ENCODE measurements around the gene GBA3. TPM values are rescaled to one million over a fixed set of nuclear protein-coding genes. Genes with fewer than 3 reads are reported as not detected.

The GBA3 gene
- total RNA-seq, 3 donors from 2014 or later (not counting 1 experiment from before 2014, with no cell fraction given), result not detected

DNA sequence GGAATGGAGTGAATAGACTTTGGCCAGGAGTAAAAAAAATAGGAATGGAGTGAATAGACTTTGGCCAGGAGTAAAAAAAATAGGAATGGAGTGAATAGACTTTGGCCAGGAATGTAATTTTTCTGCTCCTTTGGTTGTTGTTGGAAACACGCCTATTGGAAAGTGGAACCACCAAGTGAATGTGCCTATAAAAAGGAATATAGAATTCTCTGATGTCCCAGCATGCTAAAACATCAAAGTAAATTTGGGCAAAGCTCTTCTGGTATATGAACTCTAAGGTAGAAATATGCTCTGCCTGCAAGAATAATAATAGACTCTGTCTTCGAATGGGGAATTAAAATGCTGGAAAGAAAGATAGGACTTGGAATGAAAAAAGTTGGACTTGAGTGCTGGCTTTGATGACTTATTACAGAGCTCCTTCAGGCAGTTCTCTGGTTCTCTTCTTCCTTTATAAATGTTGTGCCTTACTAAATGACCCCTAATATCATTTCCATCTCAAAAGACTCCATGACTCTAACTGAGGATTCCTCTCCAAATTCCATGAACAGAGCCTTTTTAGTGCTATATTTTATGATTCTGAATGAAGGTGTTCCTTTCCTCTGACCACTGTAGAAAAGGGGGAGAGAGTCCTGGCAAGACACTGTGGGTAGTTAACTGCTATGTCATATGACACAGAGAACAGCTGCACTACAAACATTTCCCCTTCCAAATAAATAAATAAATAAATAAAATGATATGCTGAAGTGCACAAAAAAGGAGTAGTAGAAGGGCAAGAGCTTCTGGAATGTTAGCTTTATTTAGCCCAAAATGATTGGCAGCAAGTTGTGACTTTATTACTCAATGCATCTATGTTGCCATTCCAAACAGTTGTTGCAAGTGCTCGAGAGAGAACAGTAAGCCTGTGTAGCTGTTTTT is 13.5 kb upstream of the GBA3 start:
- peaks cover 0 to 8% of the 10 kb centered on the region in 2 donors for H3K4me1 Mint-ChIP-seq
- peaks cover 8 to 12% of the 10 kb centered on the region in 2 donors for H3K27me3 Mint-ChIP-seq (ENCODE audit: low read depth in 2 of 2)
- no peak for DNase-seq
- H3K27ac Mint-ChIP-seq, result no peak overlapping the region
- no peaks in the 10 kb centered on the region for H3K9me3 Mint-ChIP-seq
- H3K4me3 Mint-ChIP-seq, result no peak overlapping the region
- no peaks in the 10 kb centered on the region for H3K27me3 ChIP-seq (ENCODE audit: control insufficient read depth, insufficient read depth, low read length)
- H3K27ac ChIP-seq (ENCODE audit: low read length), result no peak overlapping the region
- TF ChIP-seq, protein P1, sequence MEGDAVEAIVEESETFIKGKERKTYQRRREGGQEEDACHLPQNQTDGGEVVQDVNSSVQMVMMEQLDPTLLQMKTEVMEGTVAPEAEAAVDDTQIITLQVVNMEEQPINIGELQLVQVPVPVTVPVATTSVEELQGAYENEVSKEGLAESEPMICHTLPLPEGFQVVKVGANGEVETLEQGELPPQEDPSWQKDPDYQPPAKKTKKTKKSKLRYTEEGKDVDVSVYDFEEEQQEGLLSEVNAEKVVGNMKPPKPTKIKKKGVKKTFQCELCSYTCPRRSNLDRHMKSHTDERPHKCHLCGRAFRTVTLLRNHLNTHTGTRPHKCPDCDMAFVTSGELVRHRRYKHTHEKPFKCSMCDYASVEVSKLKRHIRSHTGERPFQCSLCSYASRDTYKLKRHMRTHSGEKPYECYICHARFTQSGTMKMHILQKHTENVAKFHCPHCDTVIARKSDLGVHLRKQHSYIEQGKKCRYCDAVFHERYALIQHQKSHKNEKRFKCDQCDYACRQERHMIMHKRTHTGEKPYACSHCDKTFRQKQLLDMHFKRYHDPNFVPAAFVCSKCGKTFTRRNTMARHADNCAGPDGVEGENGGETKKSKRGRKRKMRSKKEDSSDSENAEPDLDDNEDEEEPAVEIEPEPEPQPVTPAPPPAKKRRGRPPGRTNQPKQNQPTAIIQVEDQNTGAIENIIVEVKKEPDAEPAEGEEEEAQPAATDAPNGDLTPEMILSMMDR (IDR thresholded peaks at IDR 0.05), result no peak
- 67% methylated on average over 3 of the region's 3 CpGs for WGBS (ENCODE audit: insufficient coverage)
- H3K4me1 ChIP-seq (ENCODE audit: control insufficient read depth, insufficient read depth, low read length), result no peaks in the 10 kb centered on the region
- no peaks in the 10 kb centered on the region for H3K9me3 ChIP-seq (ENCODE audit: control insufficient read depth, insufficient read depth, low read length)
- no peaks in the 10 kb centered on the region for H3K36me3 Mint-ChIP-seq
- no peak for ATAC-seq
- intact Hi-C loops (cut with micrococcal nuclease), result no loop called here
- H3K4me3 ChIP-seq (ENCODE audit: low read length), result no peak overlapping the region
- H3K36me3 ChIP-seq (ENCODE audit: control insufficient read depth, insufficient read depth, low read length), result no peaks in the 10 kb centered on the region

DNA sequence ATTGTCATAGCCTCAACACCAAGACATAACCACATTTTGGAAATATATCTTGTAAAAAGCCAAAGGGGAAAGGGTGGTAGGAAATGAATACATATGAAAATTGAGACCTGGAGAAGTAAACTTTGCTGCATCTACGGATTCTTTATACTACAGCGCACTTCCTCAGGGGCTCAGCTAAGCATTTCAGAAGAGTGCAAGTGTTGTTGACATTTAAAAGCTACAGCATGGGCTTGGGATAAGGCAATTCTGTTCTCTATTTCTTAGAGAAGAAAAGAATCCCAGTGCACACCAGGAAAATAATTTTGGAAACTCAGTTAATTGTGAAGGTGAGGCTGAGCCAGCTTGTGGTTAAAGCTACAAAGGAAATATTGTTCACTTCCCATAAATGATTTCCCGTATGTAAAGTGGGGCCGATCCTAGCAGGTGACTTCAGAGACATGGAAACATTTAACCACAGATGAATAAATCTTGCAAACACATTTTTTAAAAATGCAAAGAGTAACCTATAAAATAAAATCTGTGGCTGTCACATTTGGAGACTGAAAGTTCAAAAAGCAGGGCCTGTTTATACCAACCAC is 12.6 kb upstream of the GBA3 start:
- H3K4me1 Mint-ChIP-seq, result peaks cover 0 to 3% of the 10 kb centered on the region in 2 donors
- no peak overlapping the region for H3K4me3 Mint-ChIP-seq
- Histone ChIP-seq H3K4me3 (ENCODE audit: low read length) (no peak overlapping the region), H3K4me1 (ENCODE audit: control insufficient read depth, insufficient read depth, low read length) (no peaks in the 10 kb centered on the region), H3K9me3 (ENCODE audit: control insufficient read depth, insufficient read depth, low read length) (no peaks in the 10 kb centered on the region), H3K27ac (ENCODE audit: low read length) (no peak overlapping the region), H3K27me3 (ENCODE audit: control insufficient read depth, insufficient read depth, low read length) (no peaks in the 10 kb centered on the region), H3K36me3 (ENCODE audit: control insufficient read depth, insufficient read depth, low read length) (no peaks in the 10 kb centered on the region)
- peaks cover 11 to 12% of the 10 kb centered on the region in 2 donors for H3K27me3 Mint-ChIP-seq (ENCODE audit: low read depth in 2 of 2)
- intact Hi-C loops (cut with micrococcal nuclease), result no loop called here
- H3K9me3 Mint-ChIP-seq, result no peaks in the 10 kb centered on the region
- TF ChIP-seq, protein P1 (IDR thresholded peaks at IDR 0.05), result no peak
- 35% methylated on average over 4 of the region's 4 CpGs for WGBS (ENCODE audit: insufficient coverage)
- H3K36me3 Mint-ChIP-seq, result no peaks in the 10 kb centered on the region
- no peak overlapping the region for H3K27ac Mint-ChIP-seq
- ATAC-seq (no peak), DNase-seq (no peak)

DNA sequence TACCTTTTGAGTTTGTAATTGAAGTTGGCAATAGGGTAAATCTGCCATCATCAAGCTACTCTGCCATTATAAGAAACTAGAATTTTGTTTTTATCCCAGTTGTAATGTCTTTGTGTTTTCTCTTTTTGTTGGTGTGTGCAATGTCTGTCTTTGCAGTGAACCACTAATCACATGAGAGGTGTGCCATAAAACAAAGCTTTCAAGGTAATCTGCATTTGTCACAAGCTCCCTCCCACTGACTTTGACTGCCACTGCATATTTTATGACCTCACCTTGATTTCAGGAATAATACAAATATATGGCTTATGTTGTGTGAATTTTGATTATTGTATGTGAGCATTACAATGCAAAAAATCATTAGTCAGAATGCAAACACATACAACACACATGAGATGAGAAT is 9.0 kb upstream of the GBA3 start:
- Histone ChIP-seq H3K9me3 (ENCODE audit: control insufficient read depth, insufficient read depth, low read length) (no peaks in the 10 kb centered on the region), H3K4me1 (ENCODE audit: control insufficient read depth, insufficient read depth, low read length) (no peaks in the 10 kb centered on the region), H3K36me3 (ENCODE audit: control insufficient read depth, insufficient read depth, low read length) (no peaks in the 10 kb centered on the region), H3K27me3 (ENCODE audit: control insufficient read depth, insufficient read depth, low read length) (no peaks in the 10 kb centered on the region), H3K4me3 (ENCODE audit: low read length) (no peak overlapping the region), H3K27ac (ENCODE audit: low read length) (no peak overlapping the region)
- intact Hi-C loops (cut with micrococcal nuclease), result no loop called here
- H3K4me3 Mint-ChIP-seq, result no peak overlapping the region
- no peak for ATAC-seq
- TF ChIP-seq, protein P1 (IDR thresholded peaks at IDR 0.05), result no peak
- no peaks in the 10 kb centered on the region for H3K36me3 Mint-ChIP-seq
- DNase-seq, result no peak
- H3K27me3 Mint-ChIP-seq (ENCODE audit: low read depth in 2 of 2), result peaks cover under 1 to 5% of the 10 kb centered on the region in 2 donors
- no peaks in the 10 kb centered on the region for H3K9me3 Mint-ChIP-seq
- no peaks in the 10 kb centered on the region for H3K4me1 Mint-ChIP-seq
- no peak overlapping the region for H3K27ac Mint-ChIP-seq

Data from natural killer cell (primary cell).